Testis (tissue), 3 donors: ENCODE measurements around the gene ANO1. TPM values are rescaled to one million over a fixed set of nuclear protein-coding genes. Genes with fewer than 3 reads are reported as not detected.

Source experiments
- DNase-seq: peaks from one replicate; pipeline ENCODE4 v3.0.0-alpha.2; 2019
- H3K27ac ChIP-seq, 2 donors: fragments of 200-600 bp; sonication (generic); one replicate each; pipeline ENCODE4 v1.5.1; 2019
- H3K27me3 ChIP-seq: fragments of 200-600 bp; sonication (generic); one replicate; pipeline ENCODE4 v1.5.1; 2019
- H3K36me3 ChIP-seq: fragments of 200-600 bp; sonication (generic); one replicate; pipeline ENCODE4 v1.5.1; 2017; ENCODE audit warnings: low read depth; ENCODE audit errors: missing control alignments
- H3K4me1 ChIP-seq: fragments of 200-600 bp; sonication (generic); one replicate; pipeline ENCODE4 v1.5.1; 2019
- H3K4me3 ChIP-seq, 2 donors: fragments of 200-600 bp; sonication (generic); one replicate each; pipeline ENCODE4 v1.5.1; 2017 to 2019
- H3K9me3 ChIP-seq: fragments of 200-600 bp; sonication (generic); one replicate; pipeline ENCODE4 v1.5.1; 2017
- POLR2A ChIP-seq: fragments of 450-650 bp; IDR thresholded peaks from one replicate; pipeline ENCODE4 v1.6.1; 2017; ENCODE audit warnings: antibody characterized with exemption, mild to moderate bottlenecking, moderate library complexity
- WGBS, 2 donors: methylation state at CpG; one replicate each; pipeline ENCODE4 v1.1.5; 2018; 5-methylcytosine and 5-hydroxymethylcytosine counted together
- intact Hi-C: fragments of 100-400 bp; cut with DNase I; formaldehyde crosslinking; loops from one replicate; pipeline ENCODE4 v1.15.1; 2023; ENCODE audit warnings: low total_unique reads
- polyA plus RNA-seq: library from polyadenylated mRNA; stranded (reverse); fragments of 350-450 nt; fragmentation: Illumina TruSeq; extraction: RNeasy Lipid Tissue Mini Kit (QIAGEN cat#74804); gene quantifications from one replicate; pipeline ENCODE4 v1.2.3, GENCODE V29; 2014; ENCODE audit warnings: low read depth, low replicate concordance; ENCODE audit not compliant: insufficient read depth
- total RNA-seq, 2 donors: library from RNA; depleted of rRNA; stranded (reverse); fragments of >200 nt; gene quantifications; one replicate each; pipeline ENCODE4 v1.2.3, GENCODE V29; 2016
- TF ChIP-seq, protein P1 (sequence below), 3 experiments: fragments of 450-650 bp in 2 of 3; fragments of 200-600 bp in 1 of 3; sonication (generic) in 1 of 3; IDR thresholded peaks; one replicate each; pipeline ENCODE4 v1.5.1; 2016 to 2019; ENCODE audit warnings: antibody characterized with exemption in 3 of 3, mild to moderate bottlenecking in 2 of 3, moderate library complexity in 1 of 3

ANO1 gene
- total and polyA plus RNA-seq, 3 donors from 2014 or later, result 10.3 to 42.7 (median 25.4) TPM

DNA sequence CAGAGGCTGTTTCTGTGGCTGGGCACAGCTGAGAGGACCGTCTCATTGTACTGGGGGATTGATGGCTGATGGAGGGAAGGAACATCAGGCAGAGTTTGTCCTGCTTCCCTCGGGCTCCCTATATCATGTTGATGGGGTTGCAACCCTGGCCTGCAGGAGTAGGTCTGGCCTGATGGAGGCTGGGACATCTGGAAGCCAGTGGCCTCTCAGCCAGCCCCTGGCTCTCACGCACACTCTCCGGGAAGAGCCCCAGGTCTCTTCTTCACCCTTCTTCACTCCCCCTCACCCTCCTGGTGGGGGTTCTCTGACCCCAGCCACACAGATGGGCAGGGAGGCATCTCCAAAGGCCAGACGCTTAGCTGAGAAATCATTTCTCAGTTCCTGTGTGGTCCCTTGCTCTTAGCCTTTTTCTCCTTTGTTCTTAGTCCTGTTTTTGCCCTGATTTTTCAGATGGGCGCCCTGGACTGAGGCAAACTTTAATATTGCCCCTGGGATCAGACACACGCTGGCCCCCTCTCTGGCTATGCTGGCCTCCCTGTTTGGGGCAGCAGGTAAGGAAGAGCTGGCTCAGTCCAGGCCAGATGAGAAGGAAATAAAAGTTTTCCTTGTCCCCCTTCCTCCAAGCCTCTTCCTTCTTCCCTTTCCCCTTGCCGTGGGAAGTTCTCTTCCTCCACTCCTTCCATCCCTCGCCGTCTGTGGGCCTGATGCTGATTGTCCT, 13.9 kb upstream of the ANO1 start:
- Histone ChIP-seq H3K36me3 (no peaks in the 10 kb centered on the region), H3K9me3 (no peaks in the 10 kb centered on the region), H3K27ac (no peak overlapping the region), H3K4me3 (no peak overlapping the region), H3K27me3 (no peaks in the 10 kb centered on the region), H3K4me1 (no peaks in the 10 kb centered on the region)
- DNase-seq, result no peak
- intact Hi-C loops, result no loop called here
- 77 to 79% methylated on average over 9 to 10 of the region's 10 CpGs for WGBS, 2 donors
- TF ChIP-seq, protein P1, sequence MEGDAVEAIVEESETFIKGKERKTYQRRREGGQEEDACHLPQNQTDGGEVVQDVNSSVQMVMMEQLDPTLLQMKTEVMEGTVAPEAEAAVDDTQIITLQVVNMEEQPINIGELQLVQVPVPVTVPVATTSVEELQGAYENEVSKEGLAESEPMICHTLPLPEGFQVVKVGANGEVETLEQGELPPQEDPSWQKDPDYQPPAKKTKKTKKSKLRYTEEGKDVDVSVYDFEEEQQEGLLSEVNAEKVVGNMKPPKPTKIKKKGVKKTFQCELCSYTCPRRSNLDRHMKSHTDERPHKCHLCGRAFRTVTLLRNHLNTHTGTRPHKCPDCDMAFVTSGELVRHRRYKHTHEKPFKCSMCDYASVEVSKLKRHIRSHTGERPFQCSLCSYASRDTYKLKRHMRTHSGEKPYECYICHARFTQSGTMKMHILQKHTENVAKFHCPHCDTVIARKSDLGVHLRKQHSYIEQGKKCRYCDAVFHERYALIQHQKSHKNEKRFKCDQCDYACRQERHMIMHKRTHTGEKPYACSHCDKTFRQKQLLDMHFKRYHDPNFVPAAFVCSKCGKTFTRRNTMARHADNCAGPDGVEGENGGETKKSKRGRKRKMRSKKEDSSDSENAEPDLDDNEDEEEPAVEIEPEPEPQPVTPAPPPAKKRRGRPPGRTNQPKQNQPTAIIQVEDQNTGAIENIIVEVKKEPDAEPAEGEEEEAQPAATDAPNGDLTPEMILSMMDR (IDR thresholded peaks at IDR 0.05), result no peak
- no peak for TF ChIP-seq POLR2A

DNA sequence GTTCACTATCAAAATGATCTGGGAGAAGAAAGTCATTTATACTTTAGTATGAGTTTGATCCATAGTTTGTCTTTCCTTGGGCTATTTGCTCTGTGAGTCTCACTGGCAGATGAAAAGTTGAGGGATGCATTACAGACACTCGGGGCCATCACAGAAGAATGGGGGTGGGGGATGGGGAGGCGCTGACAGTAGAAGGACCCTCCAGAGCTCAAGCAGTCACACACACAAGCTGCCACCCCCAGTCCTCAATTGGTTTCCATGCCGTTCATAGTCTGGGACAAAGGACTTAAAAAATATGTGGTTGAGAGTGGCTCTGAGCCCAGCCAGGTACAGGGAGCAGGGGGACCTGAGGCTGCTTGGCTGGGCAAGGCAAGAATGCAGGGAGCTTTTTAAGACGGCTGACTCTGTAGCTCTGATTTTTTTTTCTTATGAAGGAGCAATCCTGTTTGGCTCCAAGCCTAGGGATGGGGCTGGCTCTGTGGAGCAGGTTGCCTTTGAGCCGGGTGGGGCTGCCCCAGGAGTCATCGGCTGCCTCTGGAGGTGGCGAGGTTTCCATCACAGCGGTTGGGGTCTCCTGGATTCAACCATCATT, 13.3 kb upstream of the ANO1 start:
- TF ChIP-seq, protein P1 (IDR thresholded peaks at IDR 0.05), result no peak
- TF ChIP-seq POLR2A, result no peak
- Histone ChIP-seq H3K27ac (no peak overlapping the region), H3K9me3 (no peaks in the 10 kb centered on the region), H3K4me1 (no peaks in the 10 kb centered on the region), H3K27me3 (no peaks in the 10 kb centered on the region), H3K36me3 (no peaks in the 10 kb centered on the region), H3K4me3 (no peak overlapping the region)
- intact Hi-C loops, result no loop called here
- no peak for DNase-seq
- WGBS, 2 donors, result 85 to 86% methylated on average over 4 to 8 of the region's 8 CpGs

DNA sequence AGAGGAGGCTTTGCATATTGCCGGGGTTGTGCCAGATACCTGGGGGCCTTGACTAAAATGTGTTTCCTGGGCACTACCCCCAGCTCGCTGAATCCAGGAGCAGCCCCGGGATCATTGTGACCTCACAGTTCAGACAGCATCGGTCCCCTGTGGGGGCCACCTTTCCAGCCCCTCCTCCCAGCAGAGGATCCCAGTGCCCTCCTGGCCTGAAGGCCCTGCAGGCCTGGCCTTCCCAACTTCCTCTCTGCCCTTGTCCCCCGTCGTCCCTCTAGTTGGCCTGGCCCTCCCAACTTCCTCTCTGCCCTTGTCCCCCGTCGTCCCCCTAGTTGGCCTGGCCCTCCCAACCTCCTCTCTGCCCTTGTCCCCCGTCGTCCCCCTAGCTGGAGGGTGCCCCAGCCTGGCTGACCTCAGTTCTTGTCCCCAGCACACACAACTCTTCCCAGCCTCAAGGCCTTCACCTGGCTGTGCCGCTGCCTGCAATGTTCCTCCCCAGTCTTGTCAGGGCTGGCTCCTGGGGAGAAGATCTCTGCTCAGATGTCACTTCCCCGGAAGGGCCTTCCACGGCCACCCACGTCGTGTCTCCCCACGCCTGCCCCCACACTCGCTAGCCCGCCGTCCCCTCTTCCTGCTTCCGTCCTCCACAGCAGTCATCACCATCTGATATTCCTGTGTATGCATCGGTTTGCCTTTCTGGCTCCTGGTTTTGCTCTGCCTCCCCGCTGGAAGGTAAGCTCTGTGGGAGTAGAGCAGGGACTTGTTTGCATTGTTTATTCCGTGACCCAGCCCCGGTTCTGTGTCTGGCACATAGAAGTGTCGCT, 12.6 kb upstream of the ANO1 start:
- no peaks in the 10 kb centered on the region for H3K27me3 ChIP-seq
- no peaks in the 10 kb centered on the region for H3K9me3 ChIP-seq
- H3K4me1 ChIP-seq, result no peaks in the 10 kb centered on the region
- no peak for DNase-seq
- WGBS, 2 donors, result 87 to 88% methylated on average over 24 to 25 of the region's 25 CpGs
- intact Hi-C loops, result no loop called here
- no peak overlapping the region for H3K27ac ChIP-seq
- no peak for TF ChIP-seq POLR2A
- TF ChIP-seq, protein P1 (IDR thresholded peaks at IDR 0.05), result no peak
- no peak overlapping the region for H3K4me3 ChIP-seq
- H3K36me3 ChIP-seq, result no peaks in the 10 kb centered on the region

DNA sequence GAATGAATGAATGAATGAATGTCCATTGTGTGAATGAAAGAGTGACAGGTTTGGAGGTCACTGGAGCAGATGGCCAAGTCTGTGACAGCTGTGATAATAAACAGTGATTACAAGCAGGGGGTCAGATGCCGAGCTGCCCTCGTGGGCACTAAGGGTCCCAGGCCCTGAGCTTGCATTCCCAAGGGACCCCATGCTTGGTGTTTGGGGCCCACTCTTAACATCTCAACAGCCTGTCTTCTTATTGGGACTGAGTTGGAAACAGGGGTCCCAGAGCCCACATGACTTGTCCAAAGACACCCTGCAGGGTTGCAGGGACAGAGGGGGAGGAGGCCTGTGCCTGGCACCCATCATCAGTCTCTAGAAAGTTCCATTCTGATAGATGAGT, 12.0 kb upstream of the ANO1 start:
- Histone ChIP-seq H3K27ac (no peak overlapping the region), H3K36me3 (no peaks in the 10 kb centered on the region), H3K9me3 (no peaks in the 10 kb centered on the region), H3K4me3 (no peak overlapping the region), H3K27me3 (no peaks in the 10 kb centered on the region), H3K4me1 (no peaks in the 10 kb centered on the region)
- WGBS, 2 donors, result 80 to 94% methylated on average over 2 of the region's 2 CpGs
- no peak for DNase-seq
- intact Hi-C loops, result no loop called here
- TF ChIP-seq, protein P1 (IDR thresholded peaks at IDR 0.05), result no peak
- TF ChIP-seq POLR2A, result no peak
